Measurements from ENCODE around the gene KDM4B. TPM values are rescaled to one million over a fixed set of nuclear protein-coding genes. Genes with fewer than 3 reads are reported as not detected.

KDM4B gene
- total and polyA plus RNA-seq, 2 of the 8 experiments (the other 6 are each of a cell fraction or from before 2014, with no cell fraction given) = 12.0 to 31.9 TPM

DNA sequence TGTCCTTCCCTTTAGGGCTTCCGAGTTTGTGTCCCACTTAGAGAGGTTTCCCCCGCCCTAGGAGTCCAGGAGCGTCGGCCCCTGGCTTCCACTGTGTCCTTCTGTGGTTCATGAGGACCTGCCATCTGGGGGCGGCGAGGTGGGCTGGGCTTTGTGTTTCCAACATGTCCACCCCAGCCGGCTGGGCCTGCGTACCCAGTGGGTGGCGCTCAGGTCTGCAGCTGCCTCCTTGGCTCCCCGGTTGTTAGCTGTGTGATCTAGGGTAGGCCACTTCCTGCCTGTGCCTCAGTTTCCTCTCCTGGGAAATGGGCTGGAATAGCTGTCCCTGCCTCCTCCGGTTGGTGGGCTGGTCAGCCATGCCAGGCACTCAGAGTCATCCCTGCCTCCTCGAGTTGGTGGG is 28.4 kb downstream of the KDM4B start (continued):
- TF ChIP-seq, protein P1, sequence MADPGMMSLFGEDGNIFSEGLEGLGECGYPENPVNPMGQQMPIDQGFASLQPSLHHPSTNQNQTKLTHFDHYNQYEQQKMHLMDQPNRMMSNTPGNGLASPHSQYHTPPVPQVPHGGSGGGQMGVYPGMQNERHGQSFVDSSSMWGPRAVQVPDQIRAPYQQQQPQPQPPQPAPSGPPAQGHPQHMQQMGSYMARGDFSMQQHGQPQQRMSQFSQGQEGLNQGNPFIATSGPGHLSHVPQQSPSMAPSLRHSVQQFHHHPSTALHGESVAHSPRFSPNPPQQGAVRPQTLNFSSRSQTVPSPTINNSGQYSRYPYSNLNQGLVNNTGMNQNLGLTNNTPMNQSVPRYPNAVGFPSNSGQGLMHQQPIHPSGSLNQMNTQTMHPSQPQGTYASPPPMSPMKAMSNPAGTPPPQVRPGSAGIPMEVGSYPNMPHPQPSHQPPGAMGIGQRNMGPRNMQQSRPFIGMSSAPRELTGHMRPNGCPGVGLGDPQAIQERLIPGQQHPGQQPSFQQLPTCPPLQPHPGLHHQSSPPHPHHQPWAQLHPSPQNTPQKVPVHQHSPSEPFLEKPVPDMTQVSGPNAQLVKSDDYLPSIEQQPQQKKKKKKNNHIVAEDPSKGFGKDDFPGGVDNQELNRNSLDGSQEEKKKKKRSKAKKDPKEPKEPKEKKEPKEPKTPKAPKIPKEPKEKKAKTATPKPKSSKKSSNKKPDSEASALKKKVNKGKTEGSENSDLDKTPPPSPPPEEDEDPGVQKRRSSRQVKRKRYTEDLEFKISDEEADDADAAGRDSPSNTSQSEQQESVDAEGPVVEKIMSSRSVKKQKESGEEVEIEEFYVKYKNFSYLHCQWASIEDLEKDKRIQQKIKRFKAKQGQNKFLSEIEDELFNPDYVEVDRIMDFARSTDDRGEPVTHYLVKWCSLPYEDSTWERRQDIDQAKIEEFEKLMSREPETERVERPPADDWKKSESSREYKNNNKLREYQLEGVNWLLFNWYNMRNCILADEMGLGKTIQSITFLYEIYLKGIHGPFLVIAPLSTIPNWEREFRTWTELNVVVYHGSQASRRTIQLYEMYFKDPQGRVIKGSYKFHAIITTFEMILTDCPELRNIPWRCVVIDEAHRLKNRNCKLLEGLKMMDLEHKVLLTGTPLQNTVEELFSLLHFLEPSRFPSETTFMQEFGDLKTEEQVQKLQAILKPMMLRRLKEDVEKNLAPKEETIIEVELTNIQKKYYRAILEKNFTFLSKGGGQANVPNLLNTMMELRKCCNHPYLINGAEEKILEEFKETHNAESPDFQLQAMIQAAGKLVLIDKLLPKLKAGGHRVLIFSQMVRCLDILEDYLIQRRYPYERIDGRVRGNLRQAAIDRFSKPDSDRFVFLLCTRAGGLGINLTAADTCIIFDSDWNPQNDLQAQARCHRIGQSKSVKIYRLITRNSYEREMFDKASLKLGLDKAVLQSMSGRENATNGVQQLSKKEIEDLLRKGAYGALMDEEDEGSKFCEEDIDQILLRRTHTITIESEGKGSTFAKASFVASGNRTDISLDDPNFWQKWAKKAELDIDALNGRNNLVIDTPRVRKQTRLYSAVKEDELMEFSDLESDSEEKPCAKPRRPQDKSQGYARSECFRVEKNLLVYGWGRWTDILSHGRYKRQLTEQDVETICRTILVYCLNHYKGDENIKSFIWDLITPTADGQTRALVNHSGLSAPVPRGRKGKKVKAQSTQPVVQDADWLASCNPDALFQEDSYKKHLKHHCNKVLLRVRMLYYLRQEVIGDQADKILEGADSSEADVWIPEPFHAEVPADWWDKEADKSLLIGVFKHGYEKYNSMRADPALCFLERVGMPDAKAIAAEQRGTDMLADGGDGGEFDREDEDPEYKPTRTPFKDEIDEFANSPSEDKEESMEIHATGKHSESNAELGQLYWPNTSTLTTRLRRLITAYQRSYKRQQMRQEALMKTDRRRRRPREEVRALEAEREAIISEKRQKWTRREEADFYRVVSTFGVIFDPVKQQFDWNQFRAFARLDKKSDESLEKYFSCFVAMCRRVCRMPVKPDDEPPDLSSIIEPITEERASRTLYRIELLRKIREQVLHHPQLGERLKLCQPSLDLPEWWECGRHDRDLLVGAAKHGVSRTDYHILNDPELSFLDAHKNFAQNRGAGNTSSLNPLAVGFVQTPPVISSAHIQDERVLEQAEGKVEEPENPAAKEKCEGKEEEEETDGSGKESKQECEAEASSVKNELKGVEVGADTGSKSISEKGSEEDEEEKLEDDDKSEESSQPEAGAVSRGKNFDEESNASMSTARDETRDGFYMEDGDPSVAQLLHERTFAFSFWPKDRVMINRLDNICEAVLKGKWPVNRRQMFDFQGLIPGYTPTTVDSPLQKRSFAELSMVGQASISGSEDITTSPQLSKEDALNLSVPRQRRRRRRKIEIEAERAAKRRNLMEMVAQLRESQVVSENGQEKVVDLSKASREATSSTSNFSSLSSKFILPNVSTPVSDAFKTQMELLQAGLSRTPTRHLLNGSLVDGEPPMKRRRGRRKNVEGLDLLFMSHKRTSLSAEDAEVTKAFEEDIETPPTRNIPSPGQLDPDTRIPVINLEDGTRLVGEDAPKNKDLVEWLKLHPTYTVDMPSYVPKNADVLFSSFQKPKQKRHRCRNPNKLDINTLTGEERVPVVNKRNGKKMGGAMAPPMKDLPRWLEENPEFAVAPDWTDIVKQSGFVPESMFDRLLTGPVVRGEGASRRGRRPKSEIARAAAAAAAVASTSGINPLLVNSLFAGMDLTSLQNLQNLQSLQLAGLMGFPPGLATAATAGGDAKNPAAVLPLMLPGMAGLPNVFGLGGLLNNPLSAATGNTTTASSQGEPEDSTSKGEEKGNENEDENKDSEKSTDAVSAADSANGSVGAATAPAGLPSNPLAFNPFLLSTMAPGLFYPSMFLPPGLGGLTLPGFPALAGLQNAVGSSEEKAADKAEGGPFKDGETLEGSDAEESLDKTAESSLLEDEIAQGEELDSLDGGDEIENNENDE (IDR thresholded peaks at IDR 0.05; ENCODE audit: insufficient replicate concordance, low read length) = no peak
- TF ChIP-seq SP4 (IDR thresholded peaks at IDR 0.05; ENCODE audit: low read length) (no peak), POLR2AphosphoS5 (IDR thresholded peaks at IDR 0.05; ENCODE audit: low read depth, low read length) (no peak), CHD1 (IDR thresholded peaks at IDR 0.05; ENCODE audit: low read depth, low read length) (no peak), KDM1A (IDR thresholded peaks at IDR 0.05; ENCODE audit: borderline replicate concordance, low read length) (no peak), SIN3A (conservative IDR thresholded peaks at IDR 0.05 in 1 of 2, IDR thresholded peaks at IDR 0.05 in 1 of 2; ENCODE audit: low read depth in 1 of 2, low read length in 2 of 2) (no peak), NANOG (IDR thresholded peaks at IDR 0.05; ENCODE audit: insufficient read depth, low read depth, low read length, poor library complexity, severe bottlenecking) (no peak), FOSL1 (IDR thresholded peaks at IDR 0.05; ENCODE audit: insufficient read depth, low read depth, low read length) (no peak), JUN (IDR thresholded peaks at IDR 0.05; ENCODE audit: low read depth, low read length) (no peak), RBBP5 (IDR thresholded peaks at IDR 0.05; ENCODE audit: borderline replicate concordance, low read depth, low read length) (no peak)
